HG02571 (cell line): Measurements from ENCODE around the gene ITGA4.
"Not testable (repeated sequence)": the region's sequence is repeated elsewhere in the genome, so short reads cannot be mapped to it uniquely, and the experiment has no call there.

Source experiments
- ATAC-seq: cut with Tn5 transposase; IDR thresholded peaks from one replicate; pipeline ENCODE4 v1.9.1; 2021; ENCODE audit warnings: mild to moderate bottlenecking, moderate library complexity; ENCODE audit not compliant: unreplicated experiment

Gene ITGA4

GRCh38 chr2:181457121-181457740 lies at the start of gene ITGA4:
Gene ITGA4, plus strand, starts transcription at chr2:181457386. Its CDS starts 269 bp downstream, at chr2:181457655.
- peak; percentile 75 for ATAC-seq

DNA sequence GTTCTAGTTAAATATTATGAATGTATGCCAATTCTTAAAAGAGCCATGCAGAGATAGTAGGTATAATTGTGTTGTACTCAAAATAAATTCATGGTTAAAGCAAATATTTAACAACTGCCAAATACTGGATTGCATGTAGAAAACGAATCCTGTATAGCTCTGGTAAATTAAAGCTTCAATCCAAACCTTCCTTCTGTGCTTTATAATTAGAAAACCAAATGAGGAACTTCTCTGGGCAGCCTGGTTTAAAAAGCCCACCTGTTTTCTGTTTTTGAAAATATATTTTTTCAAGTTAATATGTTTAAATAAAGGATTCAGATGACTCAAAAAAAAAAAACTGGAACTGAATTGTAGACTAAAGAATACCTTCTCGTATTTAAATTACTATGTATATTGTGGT lies 48.3 kb upstream of the ITGA4 start:
- no peak for ATAC-seq

DNA sequence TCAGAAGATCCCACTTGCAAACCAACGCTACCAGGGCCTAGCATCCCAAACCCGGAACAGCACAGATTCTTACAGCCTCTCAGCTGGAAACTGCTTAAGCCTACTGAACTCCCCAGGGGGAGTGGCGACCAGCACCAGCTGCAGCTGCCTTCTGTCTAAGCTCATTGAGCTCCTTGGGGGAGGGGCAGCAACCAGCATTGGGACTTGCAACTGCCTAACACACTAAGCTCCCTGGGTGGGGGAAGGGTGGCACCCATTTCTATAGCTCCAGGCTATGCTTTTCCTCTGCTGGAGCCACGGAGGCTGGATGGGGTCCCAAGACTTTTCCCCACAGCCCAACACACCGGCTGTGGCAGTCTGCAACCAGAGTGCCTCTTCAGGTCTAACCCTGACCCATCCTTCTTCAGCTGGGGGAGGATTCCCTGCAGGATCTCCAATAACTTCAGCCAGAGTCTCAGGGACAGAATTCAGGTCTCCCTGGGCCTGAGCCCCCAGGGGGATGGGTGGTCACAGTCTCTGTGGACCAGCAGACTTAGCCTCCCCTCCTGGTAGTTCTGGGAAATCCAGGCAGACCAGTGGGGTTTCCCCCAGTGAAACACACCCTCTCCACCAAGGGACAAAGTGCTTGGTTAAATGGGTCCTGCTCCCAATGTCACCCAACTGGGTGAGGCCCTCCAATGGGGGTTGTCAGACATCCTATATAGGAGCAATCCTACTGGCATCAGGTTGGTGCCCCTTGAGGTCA lies 45.9 kb upstream of the ITGA4 start:
- ATAC-seq = peak; percentile 94

DNA sequence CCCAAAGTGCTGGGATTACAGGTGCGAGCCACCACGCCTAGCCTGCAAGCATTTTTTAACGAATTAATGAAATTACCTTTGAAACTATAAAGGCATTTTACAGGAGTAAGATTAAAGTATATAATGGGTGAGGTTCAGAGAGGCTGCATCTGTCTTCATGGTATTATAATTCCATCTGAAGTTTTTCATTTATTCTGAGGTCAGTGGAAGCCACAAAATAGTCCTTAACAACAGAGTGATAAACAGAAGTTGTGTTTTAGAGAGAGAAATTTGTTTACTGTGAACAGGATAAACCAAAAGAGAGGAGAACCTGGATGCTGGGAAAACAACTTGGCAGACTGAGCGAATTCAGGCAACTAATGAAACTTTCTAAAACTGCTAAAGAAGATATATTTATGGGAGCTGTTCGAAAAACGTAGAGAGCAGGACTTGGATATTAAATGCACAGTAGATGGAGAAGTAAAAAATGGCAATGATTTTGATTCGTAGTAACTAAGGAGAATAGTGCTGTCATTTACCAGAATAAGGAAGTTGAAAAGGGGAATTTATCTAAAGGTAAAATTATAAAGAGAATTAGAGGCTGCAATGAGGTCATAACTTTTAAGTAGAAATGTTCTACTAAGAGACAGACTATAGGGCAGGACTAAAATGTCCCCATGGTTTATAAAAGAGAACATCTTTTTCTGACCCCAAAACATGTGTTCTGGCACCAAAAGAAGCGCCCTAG lies 37.9 kb upstream of the ITGA4 start:
- no peak for ATAC-seq

GRCh38 chr2:181420259-181421130 lies 36.7 kb upstream of the ITGA4 start:
- no peak for ATAC-seq

GRCh38 chr2:181421131-181421458 lies 36.1 kb upstream of the ITGA4 start:
- no peak for ATAC-seq

DNA sequence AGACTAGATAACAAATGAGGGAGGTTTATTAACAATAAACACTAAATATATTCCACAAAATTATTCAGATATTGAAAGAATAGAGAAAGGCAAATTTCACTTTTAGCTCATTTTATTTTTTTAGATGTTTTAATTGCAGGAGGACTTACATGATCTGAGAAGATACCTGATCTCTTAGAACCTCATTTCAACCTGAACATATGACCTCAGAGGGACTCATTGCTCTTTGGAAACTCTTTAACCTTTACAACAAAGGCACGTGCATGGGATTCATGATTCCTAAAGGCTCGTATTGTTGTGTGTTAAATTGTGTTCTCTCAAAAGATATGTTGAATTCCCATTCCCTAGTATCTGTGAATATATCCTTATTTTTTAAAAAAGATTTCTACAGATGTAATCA lies 35.7 kb upstream of the ITGA4 start:
- ATAC-seq = no peak

- no peak for ATAC-seq
Measured at GRCh38 chr2:181426672-181427071, 30.5 kb upstream of the ITGA4 start.

- ATAC-seq = no peak
Measured at GRCh38 chr2:181430406-181431118, 26.6 kb upstream of the ITGA4 start.

DNA sequence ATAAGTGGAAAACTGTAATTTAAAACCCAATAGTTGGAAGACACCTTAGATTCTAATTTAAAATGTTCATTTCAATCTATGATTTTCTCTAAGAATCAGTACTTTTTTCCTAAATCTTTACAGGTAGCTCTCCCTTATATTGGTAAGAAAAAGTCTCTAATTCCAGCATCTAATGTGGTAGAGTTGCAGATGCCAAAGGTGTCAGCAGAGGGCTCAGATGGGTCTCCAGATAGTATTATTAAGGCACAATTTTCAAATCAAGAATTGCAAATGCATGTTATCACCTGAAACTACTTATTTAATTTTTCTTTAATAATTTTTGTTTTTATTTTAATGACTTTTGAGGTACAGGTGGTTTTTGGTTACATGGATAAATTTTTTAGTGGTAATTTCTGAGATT lies 25.5 kb upstream of the ITGA4 start:
- no peak for ATAC-seq

GRCh38 chr2:181438261-181438660 lies 18.9 kb upstream of the ITGA4 start:
- ATAC-seq = no peak

DNA sequence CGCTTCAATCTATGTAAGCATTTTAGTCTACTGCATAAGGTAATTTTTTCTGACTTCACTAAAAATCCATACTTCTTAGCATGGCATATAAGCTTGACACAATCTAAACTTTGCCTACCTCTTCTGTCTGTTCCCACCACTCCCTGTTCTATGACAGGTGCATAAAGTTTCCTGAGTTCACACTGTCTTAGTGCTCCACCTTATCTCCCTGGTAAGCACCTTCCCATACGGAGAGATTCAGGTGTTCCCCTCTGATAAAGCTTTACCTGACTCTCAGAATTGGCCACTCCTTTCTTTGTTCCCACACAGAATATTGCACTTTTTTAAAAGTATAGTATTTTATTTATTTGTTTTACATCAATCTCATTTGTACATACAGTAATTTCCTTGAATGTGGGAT lies 16.8 kb upstream of the ITGA4 start:
- no peak for ATAC-seq

- no peak for ATAC-seq
Measured at GRCh38 chr2:181440919-181441318, 16.3 kb upstream of the ITGA4 start.

- no peak for ATAC-seq
Measured at GRCh38 chr2:181441670-181442069, 15.5 kb upstream of the ITGA4 start.

GRCh38 chr2:181444654-181445053 lies 12.5 kb upstream of the ITGA4 start:
- ATAC-seq = no peak

GRCh38 chr2:181446985-181447384 lies 10.2 kb upstream of the ITGA4 start:
- ATAC-seq = no peak

GRCh38 chr2:181449278-181449677 lies 7.9 kb upstream of the ITGA4 start:
- ATAC-seq = not testable (repeated sequence)

DNA sequence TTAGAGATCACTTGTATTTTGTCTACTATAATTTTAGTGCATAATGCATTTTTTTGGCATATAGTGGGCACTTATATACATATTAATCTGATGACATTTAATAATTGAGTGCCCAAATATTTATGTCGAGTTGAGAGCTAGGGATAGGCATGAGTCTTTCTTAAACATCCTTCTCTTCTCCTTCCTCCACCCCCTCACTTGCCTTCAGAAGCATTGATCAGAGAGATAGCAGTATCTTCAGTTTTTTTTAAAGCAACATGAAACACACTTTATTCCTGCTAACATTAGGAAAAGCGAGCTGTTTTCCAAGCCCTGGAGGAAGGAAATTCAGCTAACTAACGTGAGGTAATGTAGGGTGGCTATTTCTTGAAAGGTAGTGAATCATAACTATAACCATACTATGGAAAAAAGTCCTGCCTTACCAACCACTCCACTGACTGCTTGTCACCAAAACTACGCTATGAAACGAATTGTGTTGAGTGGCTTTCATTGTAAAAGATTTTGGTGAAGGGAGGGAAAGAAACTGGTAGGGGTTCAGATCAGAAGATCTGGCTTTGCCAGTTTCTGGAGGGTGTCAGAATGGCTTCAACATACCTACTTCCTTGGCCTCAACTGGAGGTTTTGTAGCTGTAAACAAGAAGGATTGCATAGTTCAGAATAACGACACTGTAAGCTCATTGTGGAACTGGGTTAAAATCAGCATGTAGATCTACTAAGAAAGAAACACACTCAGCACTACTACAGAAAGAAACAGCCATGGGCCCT lies 2.3 kb upstream of the ITGA4 start:
- no peak for ATAC-seq

- peak; percentile 63 for ATAC-seq
Measured at GRCh38 chr2:181456660-181457120, 496 bp upstream of the ITGA4 start.
